ENCODE measurements around the gene CSMD2. TPM values are rescaled to one million over a fixed set of nuclear protein-coding genes. Genes with fewer than 3 reads are reported as not detected.

Gene CSMD2
- total RNA-seq, 1 experiment from 2014 or later: 0.22 TPM

GRCh38 chr1:33850481-33850880, 314.5 kb downstream of the CSMD2 start:
- H3K27me3 ChIP-seq (ENCODE audit: insufficient read depth, low read length): peaks cover 61% of the 10 kb centered on the region
- ChIA-PET CTCF (no interaction called here), RAD21 (ENCODE audit: low non-redundant PET in 1 of 2, low total read pairs in 2 of 2, uncharacterized antibody in 2 of 2, unreplicated experiment in 2 of 2) (no interaction called here), POLR2A (no interaction called here)
- intact Hi-C loops (cut with micrococcal nuclease): no loop called here
- H3K4me1 ChIP-seq (ENCODE audit: control insufficient read depth in 1 of 2, insufficient read depth in 2 of 2, low read length in 2 of 2): no peaks in the 10 kb centered on the region
- no TSS peak for BruUV-seq (replicated peaks)
- H4K20me1 ChIP-seq (ENCODE audit: insufficient read depth): no peaks in the 10 kb centered on the region
- H2AFZ ChIP-seq (ENCODE audit: low read depth, low read length, poor library complexity, severe bottlenecking): no peak overlapping the region
- no peak overlapping the region for H3K27ac ChIP-seq (ENCODE audit: low read depth, low read length)
- ATAC-seq (no peak), DNase-seq (ENCODE audit: low read depth, low spot score) (no peak)
- no peak overlapping the region for H3K4me3 ChIP-seq (replicated peaks in 1 of 2; ENCODE audit: low read depth in 1 of 2, low read length in 2 of 2)
- no peak overlapping the region for H3K4me2 ChIP-seq (ENCODE audit: low read length)
- TF ChIP-seq FOSL1 (IDR thresholded peaks at IDR 0.05; ENCODE audit: low read depth) (no peak), ZFX (IDR thresholded peaks at IDR 0.05) (no peak), CTCF (IDR thresholded peaks at IDR 0.05 in 2 of 3, conservative IDR thresholded peaks at IDR 0.05 in 1 of 3; ENCODE audit: borderline replicate concordance in 1 of 3, insufficient read depth in 1 of 3, low read depth in 2 of 3, low read length in 2 of 3) (no peak), EZH2 (IDR thresholded peaks at IDR 0.05) (no peak), ZNF274 (IDR thresholded peaks at IDR 0.05; ENCODE audit: low read depth, low read length) (no peak), SRF (IDR thresholded peaks at IDR 0.05; ENCODE audit: low read depth) (no peak), JUND (IDR thresholded peaks at IDR 0.05) (no peak), CEBPB (IDR thresholded peaks at IDR 0.05; ENCODE audit: low read depth) (no peak)
- TF ChIP-seq, protein P1, sequence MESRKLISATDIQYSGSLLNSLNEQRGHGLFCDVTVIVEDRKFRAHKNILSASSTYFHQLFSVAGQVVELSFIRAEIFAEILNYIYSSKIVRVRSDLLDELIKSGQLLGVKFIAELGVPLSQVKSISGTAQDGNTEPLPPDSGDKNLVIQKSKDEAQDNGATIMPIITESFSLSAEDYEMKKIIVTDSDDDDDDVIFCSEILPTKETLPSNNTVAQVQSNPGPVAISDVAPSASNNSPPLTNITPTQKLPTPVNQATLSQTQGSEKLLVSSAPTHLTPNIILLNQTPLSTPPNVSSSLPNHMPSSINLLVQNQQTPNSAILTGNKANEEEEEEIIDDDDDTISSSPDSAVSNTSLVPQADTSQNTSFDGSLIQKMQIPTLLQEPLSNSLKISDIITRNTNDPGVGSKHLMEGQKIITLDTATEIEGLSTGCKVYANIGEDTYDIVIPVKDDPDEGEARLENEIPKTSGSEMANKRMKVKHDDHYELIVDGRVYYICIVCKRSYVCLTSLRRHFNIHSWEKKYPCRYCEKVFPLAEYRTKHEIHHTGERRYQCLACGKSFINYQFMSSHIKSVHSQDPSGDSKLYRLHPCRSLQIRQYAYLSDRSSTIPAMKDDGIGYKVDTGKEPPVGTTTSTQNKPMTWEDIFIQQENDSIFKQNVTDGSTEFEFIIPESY (IDR thresholded peaks at IDR 0.05; ENCODE audit: extremely low read depth, insufficient replicate concordance, low read length): no peak
- H3K79me2 ChIP-seq (ENCODE audit: insufficient read depth, low read length): no peaks in the 10 kb centered on the region
- H3K9me3 ChIP-seq (ENCODE audit: control insufficient read depth in 1 of 2, insufficient read depth in 1 of 2, low read depth in 1 of 2, low read length in 2 of 2): no peaks in the 10 kb centered on the region
- H3K36me3 ChIP-seq (ENCODE audit: control insufficient read depth in 1 of 2, insufficient read depth in 2 of 2, low read length in 2 of 2): no peaks in the 10 kb centered on the region
- no peak overlapping the region for H3K9ac ChIP-seq (ENCODE audit: low read length)
- H3K9me2 ChIP-seq (ENCODE audit: insufficient read depth): no peaks in the 10 kb centered on the region
